NCI-H1092 treated with DMSO at 0.1 percent for 48 hours (cell line): ENCODE results near the gene WNK2.

Experiments
- DNase-seq: peaks from one replicate; lab custom pipeline; 2025; lab: John Stamatoyannopoulos, UW

WNK2 gene

DNA sequence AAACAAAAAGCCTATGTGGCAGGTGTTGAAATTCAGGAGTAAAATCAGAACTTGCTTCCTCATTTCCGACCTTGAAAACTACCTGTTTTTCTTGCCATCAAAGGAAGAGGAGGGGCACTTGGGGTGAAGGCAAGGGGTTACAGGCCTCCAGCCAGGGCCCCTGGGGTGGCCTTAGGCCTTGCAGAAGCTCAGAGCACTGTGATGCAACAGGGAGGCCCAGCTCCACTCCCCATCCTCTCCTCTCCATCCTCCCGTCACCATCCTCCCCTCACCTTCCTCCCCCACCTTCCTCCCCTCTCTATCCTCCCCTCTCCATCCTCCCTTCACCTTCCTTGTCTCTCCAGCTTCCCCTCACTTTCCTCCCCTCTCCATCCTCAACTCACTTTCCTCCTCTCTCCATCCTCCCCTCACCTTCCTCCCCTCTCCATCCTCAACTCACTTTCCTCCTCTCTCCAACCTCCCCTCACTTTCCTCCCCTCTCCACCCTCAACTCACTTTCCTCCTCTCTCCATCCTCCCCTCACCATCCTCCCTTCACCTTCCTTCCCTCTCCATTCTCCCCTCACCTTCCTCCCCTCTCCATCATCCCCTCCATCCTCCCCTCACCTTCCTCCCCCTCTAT is 111.6 kb downstream of the WNK2 start:
- no peak for DNase-seq

DNA sequence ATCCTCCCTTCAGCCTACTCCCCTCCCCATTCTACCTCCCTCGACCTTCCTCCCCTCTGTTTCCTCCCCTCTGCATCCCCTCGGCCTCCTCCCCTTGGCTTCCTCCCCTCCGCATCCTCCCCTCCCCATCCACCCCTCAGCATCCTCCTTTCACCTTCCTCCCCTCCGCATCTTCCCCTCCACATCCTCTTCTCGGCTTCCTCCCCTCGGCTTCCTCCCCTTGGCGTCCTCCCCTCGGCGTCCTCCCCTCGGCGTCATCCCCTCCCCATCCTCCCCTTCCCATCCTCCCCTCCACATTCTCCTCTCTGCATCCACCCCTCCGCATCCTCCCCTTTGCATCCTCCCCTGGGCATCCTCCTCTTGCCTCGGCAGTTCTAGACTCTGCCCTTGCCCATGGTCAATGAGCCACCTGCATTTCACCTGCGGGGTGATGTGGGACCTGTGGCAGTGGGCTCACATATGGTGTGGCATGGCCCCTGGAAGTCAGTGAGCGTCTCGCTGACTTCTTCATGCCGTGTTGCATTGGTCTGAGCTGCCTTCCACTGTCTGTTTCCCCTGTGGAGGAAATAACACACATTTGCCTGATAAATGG is 113.0 kb downstream of the WNK2 start:
- no peak for DNase-seq

DNA sequence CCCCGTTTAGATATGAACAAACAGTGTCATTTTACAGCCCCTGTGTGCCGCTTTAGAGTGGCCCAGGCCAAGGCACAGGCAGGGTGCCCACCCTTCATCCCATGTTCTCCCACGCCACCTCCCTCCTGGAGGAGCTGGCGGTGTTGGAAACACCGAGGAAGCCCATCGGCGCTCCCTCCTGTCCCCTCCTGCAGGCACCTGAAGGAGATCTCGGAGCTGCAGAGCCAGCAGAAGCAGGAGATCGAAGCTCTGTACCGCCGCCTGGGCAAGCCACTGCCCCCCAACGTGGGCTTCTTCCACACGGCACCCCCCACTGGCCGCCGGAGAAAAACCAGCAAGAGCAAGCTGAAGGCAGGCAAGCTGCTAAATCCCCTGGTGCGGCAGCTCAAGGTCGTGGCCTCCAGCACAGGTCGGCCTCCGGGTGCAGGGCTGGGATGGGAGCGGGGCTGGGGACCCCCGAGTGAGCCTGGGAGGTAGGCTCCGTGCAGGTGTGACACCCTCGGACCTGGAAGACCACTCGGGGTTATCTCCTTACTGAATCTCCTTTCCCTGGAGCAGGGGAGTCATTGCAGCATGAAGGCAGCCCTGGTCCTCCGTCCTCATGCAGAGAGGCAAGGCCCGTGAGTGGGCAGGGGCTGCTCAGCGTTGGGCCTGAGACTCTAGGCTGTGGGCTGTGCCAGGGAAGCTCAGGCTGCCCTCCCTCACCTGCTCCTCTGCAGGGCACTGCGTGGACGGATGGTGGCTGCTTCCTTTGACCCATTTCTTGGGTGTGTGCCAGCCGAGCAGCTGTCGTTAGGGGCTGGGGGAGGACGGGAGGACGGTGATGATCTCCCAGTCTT is 113.9 kb downstream of the WNK2 start:
- peak; percentile 51 for DNase-seq

DNA sequence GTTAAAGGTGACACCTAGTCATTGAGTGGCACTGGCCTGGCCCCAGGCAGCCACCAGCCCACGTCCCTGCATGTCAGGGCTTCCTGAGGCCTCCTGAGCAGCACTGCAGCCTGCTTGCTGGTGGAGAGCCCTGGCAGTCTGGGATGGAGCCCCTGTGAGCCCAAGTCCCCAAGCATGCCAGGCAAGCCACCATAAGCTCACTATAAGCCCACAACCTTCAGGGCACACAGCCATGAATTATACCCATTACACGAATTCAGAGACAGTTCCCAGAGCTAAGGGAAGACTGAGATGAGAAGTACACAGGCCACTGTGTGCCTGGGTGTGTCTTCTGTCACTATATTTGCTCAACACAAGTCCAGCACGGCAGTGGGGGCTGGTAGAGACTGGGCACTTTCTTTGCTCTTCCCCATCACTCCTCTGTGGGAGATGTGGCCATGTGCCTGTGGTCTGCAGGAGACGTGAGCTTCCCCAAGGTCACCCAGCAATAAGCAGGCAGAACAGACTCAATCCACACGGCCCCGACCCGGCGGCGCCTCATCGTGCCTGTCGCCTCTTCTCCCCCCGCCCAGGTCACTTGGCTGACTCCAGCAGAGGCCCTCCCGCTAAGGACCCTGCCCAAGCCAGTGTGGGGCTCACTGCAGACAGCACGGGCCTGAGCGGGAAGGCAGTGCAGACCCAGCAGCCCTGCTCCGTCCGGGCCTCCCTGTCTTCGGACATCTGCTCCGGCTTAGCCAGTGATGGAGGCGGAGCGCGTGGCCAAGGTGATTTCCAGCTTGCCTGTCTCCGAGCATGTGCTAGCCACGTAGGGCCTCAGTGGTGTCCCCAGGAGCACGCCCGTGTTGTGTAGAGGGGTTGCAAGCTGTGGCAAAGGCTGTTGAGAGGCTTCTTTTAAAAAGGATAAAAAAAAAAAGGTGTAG is 114.8 kb downstream of the WNK2 start:
- DNase-seq, result no peak

DNA sequence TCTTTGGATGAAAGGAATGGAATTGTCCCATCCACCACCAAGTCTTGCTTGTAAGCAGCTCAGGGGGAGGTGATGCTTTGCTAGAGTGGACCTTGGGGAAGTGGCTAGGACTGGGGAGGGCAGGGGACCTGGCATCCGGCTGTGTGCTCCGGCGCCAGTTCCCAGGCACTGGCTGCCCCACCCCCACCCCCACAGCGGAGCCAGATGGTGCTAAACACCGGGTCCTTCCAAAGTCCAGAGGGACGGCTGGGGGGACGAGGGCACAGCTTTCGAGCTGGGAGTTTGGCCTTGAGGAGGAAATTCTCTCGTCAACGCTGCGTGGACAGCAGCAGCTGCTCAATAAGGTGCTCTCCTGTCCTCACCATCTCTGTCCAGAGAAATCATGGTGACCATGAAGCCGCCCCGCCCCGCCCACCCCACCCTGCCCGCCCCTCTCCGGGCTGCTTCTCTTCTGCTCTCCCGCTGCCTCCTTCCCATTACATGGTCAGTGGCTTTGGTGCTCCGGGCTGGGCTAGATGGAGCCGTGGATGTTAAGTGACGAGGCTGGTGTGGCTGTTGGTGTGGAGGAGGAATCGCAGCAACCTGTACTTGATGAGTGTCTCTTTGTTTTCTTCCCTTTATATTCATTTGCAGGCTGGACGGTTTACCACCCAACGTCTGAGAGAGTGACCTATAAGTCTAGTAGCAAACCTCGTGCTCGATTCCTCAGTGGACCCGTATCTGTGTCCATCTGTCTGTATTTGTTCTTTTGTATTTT is 115.7 kb downstream of the WNK2 start:
- DNase-seq, result no peak

DNA sequence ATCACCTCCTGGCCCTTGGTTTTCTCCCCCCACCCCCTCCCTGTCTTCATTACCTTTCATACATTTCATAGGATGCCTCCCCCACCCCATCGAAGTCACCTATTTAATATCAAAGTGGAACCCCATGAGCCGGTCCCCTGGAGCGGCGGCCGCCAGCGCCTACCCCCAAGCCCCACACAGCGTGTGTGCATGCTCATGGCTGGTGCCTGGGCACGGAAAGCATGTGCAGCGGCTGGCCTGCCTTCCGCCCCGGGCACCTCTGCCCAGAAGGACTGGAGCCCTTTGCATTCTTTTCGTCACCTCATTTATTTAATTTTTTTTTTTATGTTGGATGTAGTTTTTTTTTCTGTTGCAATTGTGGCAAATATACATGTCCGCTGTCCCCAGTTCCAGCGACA is 116.2 kb downstream of the WNK2 start:
- DNase-seq, result no peak

DNA sequence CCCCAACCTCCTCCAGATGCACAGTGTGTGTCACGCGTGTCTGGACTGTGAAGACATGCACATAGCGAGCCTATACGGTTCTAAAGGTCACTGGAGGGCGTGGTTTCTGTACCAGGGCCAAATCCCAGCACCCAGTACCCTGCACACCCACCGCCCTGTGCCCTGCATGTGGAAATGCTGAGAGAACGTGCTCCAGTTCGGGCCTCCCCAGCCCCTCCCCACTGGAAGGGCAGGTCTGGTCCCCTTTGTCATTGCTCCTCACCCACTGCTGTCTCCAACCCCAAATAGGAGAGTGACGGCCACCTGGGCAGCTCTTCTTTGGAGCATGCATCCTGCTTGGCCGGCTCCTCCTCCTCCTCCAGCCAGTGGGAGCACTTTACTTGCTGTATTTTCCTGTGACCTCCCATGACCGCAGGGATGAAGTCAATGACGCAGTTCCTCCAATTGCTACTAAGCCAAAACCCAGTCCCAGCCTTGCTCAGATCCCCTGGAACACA is 116.7 kb downstream of the WNK2 start:
- DNase-seq, result no peak

DNA sequence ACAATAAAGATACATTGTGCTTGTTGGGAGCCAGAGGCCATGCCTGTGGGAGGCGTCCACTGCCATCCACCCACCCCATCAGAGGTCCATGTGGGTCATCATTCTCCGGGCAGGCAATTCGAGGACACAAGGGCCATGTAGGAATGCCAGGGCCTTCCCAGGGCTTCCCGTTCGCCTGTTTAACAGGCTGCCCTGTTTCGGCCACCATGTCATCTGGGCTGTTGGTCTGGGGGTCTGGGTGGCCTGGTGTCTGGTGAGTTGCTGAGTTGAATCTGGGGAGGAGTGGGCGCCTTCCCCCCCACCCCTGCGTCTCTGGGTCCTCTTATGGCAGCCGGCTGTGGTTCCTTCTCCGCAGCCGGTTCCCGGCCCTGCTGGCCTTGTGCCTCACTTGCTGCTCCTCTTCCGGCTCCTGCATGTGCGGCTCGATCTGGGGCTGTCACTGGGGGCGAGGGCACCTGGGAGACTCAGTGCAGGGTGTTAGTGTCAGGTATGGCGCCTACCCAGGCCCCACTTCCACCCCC is 117.4 kb downstream of the WNK2 start:
- DNase-seq, result no peak

DNA sequence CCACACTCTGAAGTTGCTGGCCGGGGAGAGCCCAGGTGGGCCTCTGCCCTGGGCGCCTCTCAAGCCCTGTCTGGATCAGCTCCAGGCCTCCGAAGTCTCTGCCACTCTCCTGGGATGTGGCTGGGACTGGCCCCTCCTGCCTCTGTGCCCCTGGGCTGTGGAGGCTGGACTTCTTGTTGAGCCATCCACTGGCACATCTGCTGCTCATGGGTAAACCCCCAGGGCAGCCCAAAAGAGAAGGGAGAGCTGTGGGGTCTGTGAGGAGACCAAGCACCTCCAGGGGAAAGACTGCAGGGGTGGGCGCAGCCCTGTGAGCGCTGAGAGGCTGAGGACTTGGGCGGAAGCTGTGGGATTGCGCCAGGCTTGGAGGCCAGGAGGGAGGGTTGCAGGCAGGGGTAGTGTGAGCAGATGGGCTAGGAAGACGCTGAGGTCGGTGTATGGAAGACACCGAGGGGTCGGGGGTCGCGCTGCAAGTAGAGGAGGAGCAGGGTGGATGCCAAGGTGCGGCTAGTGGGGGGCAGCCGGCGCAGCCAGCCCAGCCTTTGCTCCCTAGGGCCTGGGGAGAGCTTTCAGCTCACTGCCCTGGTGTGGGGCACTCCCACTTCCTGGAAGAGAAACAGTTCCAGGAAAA is 118.1 kb downstream of the WNK2 start:
- DNase-seq, result no peak

DNA sequence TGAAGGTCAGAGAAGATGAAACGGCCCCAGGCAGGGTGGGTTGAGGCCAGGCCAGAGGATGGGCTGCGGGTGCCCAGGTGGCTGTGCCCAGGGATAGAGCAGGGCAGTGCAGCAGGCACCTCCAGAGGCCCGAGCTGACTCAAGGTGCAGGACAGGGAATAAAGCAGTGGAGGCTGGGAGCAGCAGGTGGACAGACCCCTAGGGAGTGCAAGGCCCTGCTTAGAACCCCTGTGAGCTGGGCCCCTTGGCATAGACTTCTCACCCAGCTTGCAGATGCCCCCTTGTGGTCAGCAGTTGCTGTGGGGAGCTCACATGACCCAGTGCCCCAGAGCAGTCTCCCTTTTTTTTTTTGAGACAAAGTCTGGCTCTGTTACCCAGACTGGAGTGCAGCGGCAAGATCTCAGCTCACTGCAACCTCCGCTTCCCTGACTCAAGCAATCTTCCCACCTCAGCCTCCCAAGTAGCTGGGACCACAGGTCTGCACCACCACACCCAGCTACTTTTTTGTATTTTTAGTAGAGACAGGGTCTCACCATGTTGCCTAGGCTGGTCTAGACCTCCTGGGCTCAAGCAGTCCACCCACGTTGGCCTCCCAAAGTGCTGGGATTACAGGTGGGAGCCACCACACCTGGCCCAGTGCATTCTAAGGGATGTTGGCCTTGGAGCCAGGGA is 118.8 kb downstream of the WNK2 start:
- DNase-seq, result peak; percentile 52

DNA sequence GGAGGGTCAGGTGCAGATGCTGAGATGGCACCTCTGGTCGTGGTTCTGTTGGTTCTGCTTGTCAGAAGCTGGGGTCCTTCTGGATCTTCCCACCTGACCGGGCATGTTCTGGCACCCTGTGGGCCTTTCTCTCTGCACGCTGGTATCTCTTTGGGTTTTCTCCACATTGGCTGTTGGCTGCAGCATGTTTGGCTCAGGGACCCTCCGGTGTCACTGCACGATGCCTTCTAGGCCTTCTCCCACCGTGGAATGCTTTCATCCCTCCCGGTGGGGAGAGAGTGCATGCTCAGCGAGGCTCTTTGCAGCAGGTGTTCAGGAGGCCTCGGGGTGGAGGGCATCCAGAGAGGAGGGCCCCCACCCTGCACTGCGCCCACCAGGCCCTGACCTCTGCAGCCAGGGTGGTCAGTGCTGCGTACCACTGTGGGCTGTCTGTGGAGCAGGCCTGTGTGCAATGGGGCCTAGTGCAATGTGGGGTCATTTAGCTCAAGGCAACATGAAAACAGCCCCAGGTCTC is 119.4 kb downstream of the WNK2 start:
- no peak for DNase-seq

DNA sequence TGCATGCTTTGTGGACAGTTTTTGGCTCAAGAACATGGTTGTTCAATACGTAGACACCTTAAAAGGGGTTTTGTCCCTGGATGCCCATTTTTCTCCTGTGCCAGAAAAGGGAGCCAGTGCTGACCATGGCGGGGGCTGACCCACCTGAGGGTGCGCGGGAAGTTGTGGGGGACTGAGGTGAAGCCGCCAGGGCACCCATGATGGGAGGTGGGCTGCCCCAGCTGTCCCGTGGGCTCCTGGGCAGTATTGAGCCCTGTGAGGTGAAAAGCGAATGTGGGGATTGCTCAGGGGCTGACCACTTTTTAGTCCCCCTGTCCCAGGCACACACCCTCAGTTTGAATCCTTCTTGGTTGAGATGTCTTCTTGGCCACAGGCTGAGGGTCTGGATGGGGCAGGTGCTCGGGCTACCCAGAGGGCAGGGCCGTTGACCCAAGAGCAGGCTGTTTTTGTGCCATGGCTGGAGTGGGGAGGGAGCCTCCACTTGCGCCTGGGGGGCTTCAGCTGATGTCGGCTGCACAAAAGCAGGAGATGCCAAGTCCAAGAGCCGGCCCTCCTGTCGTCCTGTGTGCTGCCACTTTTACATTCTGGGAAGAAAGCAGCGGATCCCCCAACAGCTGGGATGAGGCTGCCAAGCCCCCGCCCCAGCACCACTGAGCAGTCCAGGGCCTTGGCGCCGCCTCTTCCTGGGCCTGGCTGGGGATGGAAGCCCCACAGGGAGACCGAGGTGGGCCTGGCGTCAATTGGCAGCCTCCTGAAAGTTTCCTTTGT is 120.1 kb downstream of the WNK2 start:
- no peak for DNase-seq

DNA sequence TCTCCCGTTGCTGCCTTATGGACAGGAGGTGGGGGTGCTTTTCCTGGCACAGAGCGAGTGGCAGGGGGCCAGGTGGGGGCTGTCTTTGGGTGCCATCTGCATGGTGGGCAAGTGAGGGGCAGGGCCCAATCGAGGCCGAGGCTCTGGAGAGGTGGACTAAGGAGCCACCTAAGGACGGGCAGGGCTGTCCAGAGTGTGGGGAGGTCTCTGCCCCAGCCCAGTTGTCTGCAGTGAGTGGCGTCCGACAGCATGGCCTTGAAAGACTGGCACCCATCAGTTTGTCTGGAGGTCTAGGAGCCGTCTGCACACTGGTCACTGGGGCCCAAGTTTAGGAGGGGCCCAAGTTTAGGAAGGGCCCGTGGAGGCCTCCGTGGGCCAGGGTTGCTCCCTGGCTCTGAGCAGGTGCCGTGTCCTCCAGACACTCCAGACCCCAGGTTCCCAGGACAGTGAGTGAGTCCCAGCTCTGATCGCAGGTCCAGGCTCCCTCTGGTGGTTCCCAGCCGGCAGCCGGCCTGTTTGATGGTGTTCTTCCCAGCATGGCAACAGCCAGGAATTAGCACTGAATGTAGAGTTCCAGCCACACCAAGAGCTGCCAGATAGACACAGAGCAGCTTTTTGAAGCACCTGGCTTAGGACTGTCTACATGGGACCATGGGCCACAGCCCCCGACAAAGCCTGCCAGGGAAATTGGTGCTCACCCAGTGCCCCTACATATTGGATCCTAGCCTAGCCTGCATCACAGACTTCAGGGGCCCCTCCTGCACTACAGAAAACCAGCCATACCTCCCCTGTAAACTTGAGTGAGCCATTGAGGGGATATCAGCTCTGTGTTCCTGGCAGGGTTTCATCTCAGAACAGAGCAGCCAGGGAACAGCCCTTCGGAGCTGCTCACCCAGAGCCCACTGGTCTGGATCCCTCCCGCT is 120.9 kb downstream of the WNK2 start:
- no peak for DNase-seq

DNA sequence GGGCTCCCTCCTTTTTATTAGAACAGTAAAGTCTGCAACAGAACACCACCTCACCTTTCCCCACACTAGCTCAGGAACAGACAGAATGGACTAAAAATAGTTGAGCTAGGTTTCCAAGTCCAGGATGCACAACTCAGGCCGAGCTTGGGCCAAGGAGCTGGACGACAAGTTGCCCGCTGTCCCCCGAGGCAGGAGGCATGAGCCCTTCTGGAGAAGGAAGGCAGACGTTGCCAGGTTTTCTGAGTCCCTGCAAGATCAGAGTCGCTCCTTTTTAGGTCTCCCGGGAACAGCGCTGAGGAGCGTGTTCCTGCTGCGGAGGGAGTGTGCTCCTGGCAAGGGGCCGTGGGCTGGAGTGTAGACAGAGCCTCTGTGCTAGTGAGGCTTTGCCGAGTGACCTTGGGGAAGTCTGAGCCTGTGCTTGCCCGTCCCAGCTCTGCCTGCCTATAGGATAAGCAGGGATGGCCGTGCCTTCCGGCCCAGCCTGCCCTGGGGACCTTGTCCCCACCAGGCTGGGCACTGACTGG is 121.6 kb downstream of the WNK2 start:
- DNase-seq, result peak; percentile 18

DNA sequence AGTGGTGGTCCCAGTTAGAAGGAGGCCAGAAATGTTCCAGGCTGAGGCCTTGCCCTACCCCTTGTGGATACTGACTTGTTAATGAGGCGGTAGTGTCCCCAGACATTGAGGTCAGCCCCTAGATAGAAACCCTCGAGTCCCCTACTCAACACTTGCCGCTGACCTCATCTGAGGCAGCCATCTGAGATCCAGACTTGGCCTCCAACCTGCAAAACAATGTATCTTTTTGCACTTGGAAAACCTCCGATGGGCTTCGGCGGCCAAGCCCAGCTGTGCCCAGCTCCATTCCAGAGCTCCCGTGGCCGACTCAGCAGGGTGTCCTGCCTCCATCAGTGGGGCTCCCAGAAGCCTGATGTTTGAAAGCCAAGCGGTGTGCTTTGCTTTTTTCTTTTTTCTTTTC is 122.1 kb downstream of the WNK2 start:
- DNase-seq, result no peak

DNA sequence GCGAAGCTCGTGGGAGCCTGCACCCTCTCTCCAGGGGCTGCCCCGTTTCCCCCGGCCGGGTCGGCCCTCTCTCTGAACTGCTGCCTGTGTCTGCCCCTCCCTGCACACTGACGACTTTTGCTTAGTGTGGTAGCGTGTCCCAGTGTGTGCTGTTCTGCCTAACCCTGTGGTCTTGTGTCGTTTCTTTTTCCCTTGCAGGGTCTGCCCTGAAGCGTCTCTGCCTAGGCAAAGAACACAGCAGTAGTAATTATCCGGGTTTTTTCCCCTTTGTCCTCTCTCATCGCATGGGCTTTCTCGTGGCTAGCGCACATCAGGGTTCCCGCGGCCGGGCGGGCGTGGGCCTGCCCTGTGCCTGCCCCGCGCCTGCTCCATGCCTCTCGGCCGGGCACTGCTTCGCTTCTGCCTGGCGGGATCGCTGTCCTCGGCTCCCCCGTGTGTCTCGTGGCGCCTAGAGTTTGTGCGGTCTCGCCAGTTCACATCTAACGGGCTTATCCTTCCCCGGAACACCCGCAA is 122.7 kb downstream of the WNK2 start:
- DNase-seq, result no peak

DNA sequence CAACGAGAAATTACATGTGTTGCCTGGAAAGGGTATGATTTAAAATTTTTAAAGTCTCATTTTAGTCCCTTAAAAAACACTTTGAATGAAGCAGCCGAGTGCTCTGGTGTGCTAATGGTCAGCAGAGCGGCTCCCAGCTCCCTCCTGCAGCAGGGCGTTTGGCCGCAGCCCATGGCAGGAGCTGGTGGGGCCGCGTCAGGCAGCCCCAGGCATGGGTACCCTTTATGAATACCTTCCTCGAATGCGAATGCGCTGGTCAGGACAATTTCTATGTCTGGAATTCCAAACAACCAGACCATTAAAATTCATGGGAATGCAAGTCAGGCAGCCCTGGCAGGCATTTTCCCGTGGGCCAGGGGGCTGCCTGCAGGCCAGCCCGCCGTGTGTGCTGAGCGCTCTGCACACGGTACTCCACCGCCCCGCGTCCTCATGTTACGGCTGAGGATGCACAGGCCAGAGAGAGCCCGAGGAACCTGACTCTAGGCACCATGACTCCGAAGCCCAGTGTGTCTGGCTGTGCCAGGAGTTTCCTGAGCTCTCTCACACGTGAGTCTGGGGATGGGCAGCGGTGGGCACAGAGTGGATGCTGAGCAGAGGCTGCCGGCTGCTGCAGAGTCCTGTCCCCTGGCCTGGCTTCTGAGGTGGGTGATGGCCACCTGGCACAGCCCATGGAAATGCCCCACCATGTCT is 123.7 kb downstream of the WNK2 start:
- no peak for DNase-seq
